GM12891 (cell line): ENCODE measurements around the gene RNF10.
"Not testable (repeated sequence)": the region's sequence is repeated elsewhere in the genome, so short reads cannot be mapped to it uniquely, and the experiment has no call there.

Source experiments
- DNase-seq: peaks from one replicate; pipeline ENCODE4 v3.0.0; 2011; ENCODE audit warnings: low spot score; ENCODE audit not compliant: insufficient read length
- FAIRE-seq: peaks from 2 replicates; lab custom pipeline; 2011; peaks lifted over from hg19 to GRCh38; lab: Jason Lieb, UNC
- PAX5 ChIP-seq: IDR thresholded peaks from 2 replicates; pipeline ENCODE4 v1.6.1; 2011; ENCODE audit warnings: low read length, moderate library complexity, mild to moderate bottlenecking; ENCODE audit not compliant: insufficient read depth, severe bottlenecking
- POLR2A ChIP-seq: IDR thresholded peaks from 2 replicates; pipeline ENCODE4 v1.6.1; 2011; ENCODE audit warnings: low read depth, low read length, control low read depth
- POLR2AphosphoS5 ChIP-seq: IDR thresholded peaks from 2 replicates; pipeline ENCODE4 v1.6.1; 2011; ENCODE audit warnings: low read depth, low read length, control low read depth
- POU2F2 ChIP-seq: IDR thresholded peaks from 2 replicates; pipeline ENCODE4 v1.6.1; 2011; ENCODE audit warnings: low read depth, mild to moderate bottlenecking, control low read depth, low read length, moderate library complexity
- SPI1 ChIP-seq: IDR thresholded peaks from 2 replicates; pipeline ENCODE4 v1.6.1; 2011; ENCODE audit warnings: low read depth, low read length, control low read depth
- TAF1 ChIP-seq: IDR thresholded peaks from 2 replicates; pipeline ENCODE4 v1.6.1; 2011; ENCODE audit warnings: low read depth, low read length, control low read depth

The RNF10 gene

DNA sequence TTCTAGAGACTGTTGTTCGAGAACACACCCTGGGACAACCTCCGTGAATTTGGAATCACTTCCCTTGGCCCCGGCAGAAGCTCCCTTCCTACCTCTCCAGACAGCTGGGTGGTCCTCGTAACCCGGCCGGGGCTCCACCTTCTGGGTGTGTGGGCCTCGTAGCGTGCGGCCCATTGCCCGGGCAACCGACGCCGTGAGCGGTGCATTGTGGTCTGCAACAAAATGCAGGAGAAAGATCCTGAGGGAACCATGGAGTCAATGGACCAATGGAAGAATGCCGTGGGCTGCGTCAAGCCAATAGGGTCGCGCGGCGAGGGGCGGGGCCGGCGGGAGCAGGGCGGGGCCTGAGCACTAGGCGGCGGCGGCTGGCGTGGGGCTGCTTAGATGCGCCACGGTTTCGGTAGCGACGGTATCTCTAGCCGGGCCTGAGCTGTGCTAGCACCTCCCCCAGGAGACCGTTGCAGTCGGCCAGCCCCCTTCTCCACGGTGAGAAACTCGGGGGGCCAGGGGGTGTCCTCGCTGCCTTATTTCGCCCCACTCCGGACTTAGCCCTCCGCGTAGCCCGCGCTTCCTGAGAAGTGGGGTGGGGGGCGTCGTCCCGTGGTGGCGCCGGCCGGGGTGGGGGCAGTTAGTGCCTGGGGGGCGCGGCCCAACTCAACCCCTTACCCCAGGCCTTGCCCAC lies 38.3 kb upstream of the RNF10 start, which contains the start of gene DYNLL1:
DYNLL1 (plus strand) TSS at position 383 of the 682 bp plus-strand sequence. CDS start 309 bp downstream, outside the sequence.
- FAIRE-seq: peak; percentile 95
- peak; percentile 89 for TF ChIP-seq TAF1
- TF ChIP-seq SPI1: no peak
- TF ChIP-seq PAX5: no peak
- peak; percentile 97 for TF ChIP-seq POLR2AphosphoS5
- TF ChIP-seq POLR2A: peak; percentile 96
- peak; percentile 37 for TF ChIP-seq POU2F2
- DNase-seq: peak; percentile 92

DNA sequence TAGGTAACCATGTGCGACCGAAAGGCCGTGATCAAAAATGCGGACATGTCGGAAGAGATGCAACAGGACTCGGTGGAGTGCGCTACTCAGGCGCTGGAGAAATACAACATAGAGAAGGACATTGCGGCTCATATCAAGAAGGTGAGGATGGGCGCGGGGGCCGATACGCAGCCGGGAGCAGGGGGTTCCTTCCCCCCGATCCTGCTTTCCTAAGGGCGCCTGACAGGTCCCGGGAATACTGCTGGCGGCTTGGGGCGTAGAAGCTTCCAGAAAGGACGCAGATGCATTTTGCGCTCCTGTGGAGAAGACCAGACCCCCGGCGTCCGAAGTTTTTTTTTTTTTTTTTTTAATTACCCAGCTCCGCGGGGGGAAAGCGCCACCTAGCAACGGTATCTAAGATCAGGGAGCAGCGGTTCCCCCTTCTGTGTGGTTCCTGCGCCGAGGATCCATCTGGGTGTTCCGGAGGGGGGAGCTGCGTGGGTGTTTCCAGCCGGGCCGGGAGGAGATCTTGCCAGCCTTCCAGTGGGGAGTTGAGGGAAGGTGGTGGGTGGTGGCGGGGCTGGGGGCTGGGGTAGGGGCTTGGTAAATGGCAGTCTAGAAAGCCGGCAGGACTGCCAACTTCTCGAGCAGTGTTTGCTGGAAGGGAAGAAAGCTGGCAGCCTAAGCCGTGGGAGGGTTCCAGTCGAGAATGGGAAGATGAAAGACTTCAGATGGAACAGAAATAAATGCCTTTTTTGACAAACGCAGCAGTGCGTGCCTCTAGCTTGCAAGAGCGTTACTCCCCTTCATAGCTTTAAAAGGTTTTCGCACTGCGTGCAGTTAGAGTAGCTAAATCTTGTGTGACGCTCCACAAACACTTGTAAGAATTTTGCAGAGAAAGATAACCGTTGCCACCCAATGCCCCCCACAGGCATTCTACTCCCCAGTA lies 37.5 kb upstream of the RNF10 start:
- FAIRE-seq (no peak), DNase-seq (peak; percentile 41)
- no peak for TF ChIP-seq POLR2AphosphoS5
- no peak for TF ChIP-seq TAF1
- no peak for TF ChIP-seq POLR2A
- no peak for TF ChIP-seq PAX5
- TF ChIP-seq POU2F2: no peak
- no peak for TF ChIP-seq SPI1

DNA sequence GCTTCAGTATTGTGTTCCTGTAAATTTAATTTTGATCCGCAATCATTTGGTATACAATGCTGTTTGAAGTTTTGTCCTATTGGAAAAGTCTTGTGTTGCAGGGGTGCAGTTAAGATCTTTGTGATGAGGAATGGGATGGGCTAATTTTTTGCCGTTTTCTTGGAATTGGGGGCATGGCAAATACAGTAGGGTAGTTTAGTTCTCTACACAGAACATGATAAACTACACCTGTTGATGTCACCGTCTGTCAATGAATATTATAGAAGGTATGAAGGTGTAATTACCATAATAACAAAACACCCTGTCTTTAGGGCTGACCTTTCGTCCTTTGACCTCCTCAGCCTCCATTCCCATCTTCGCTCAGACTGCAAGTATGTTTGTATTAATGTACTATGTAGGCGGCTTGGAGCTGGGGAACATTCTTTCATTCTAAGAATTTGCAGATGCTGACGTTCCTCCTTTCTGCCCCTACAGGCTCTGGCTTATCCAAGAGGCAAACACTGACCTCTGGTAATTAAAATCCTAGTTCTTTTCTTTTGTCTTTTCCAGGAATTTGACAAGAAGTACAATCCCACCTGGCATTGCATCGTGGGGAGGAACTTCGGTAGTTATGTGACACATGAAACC lies 36.5 kb upstream of the RNF10 start:
- FAIRE-seq (no peak), DNase-seq (no peak)
- TF ChIP-seq POLR2AphosphoS5: no peak
- TF ChIP-seq TAF1: no peak
- no peak for TF ChIP-seq POLR2A
- no peak for TF ChIP-seq POU2F2
- no peak for TF ChIP-seq PAX5
- TF ChIP-seq SPI1: no peak

DNA sequence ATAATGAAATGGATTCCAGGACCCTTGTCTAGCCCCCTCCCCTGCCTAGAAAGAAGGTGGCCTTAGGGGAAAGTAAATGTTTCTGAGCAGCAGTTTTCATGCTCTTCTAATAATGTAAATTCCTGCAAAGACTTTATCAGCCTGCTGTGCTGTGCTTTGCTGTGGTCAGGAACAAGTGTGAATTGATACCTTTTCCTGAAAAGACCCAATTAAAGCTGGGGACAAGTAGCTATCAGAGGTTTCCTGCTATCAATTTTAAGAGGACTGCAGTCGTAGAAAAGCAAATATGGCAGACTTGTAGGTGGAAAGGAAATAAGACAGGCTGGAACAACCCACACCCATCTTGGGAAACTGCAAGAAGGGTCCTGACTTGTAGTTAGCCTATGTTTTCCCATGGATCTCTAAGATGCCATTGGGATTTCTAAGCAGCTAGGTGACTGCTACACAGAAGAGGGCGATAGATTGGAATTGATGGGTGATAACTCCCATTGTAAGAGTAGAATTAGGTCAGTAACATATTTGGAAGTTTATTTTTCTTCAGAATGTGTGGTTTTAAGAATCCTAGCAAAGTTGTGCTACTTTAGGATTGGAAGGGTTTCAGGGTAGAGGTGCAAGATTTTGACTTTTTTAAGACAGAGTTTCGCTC lies 35.2 kb upstream of the RNF10 start:
- no peak for FAIRE-seq
- TF ChIP-seq POLR2AphosphoS5 (0 out of 2 replicates have a peak, but pooled peaks have one; percentile 33), TAF1 (no peak), POLR2A (no peak), SPI1 (no peak)
- no peak for DNase-seq

DNA sequence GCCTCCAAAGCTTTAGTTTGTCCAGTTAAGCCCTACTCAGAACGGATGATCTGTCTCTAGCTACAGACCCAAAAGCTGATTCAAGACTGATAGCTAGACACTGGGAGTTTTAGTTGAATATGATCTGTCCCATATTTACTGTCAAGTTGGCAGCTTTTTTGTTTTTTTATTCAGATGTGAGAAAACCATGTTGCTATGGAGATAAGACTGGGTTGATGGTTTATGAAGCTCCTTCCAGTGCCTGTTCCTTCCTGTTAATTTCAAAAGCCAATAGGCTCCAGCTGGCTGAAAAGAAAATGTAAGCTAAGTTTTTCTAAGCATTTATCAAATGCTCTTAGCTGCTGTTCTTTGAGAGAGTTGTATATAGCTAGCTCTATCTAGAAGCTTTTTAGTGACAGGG lies 33.6 kb upstream of the RNF10 start:
- no peak for DNase-seq
- no peak for TF ChIP-seq TAF1
- no peak for TF ChIP-seq POU2F2
- no peak for TF ChIP-seq POLR2A
- TF ChIP-seq POLR2AphosphoS5: no peak
- no peak for TF ChIP-seq SPI1
- no peak for TF ChIP-seq PAX5
- no peak for FAIRE-seq

DNA sequence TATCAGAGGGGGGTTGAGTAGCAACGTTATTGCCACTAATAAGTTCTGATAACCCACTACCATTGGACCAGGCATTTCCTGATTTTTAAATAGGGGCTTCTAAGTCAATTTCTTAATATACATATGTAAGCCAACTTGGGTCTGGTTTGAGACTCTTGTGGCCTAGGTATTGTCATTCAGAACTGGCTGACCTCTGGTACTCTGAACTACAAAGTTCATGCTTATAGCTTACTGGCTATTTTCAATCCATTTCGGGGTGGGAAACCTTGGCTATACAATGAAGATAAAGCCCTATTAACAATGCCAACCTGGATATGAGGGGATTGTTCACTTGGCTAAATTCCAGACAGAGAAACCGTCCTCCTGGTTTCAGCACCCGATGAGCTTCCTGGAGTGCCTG lies 29.6 kb upstream of the RNF10 start:
- no peak for DNase-seq
- no peak for FAIRE-seq
- TF ChIP-seq POLR2AphosphoS5: no peak
- TF ChIP-seq POU2F2: no peak
- TF ChIP-seq SPI1: no peak
- TF ChIP-seq POLR2A: no peak
- TF ChIP-seq PAX5: no peak
- TF ChIP-seq TAF1: no peak

DNA sequence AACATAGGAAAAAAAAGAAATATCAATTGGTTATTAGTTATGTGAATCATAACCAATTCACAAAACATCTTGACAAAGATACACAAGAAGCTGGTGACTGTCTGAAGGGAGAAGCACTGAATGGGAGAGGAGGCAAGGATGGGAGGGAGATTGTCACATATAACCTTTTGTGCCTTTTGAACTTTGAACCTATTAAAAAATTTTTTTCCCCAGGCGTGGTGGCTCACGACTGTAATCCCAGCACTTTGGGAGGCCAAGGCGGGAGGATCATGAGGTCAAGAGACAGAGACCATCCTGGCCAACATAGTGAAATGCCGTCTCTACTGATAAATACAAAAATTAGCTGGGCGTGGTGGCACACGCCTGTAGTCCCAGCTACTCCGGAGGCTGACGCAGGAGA lies 25.6 kb upstream of the RNF10 start:
- DNase-seq (no peak), FAIRE-seq (no peak)
- TF ChIP-seq POLR2AphosphoS5 (no peak), POLR2A (no peak), SPI1 (no peak), TAF1 (no peak), PAX5 (no peak), POU2F2 (no peak)

DNA sequence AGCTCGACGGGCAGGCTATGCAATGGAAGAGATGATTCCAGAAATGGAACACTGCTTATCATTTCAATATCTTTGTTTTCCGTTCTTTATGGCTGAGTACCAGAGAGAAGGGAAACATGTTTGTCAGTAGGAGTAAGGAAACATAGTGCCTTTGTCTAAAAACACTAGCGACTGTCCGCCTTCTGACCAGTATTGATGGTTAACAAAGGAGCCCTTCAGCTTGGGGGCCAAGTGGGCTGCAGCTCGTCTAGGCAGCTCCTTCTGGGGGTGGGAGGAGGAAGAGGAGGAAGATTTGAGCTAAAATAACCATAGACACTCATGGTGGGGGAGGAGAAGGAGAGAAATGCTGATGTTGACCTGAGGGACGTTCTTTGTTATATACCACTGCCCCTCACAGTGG lies 20.2 kb upstream of the RNF10 start:
- FAIRE-seq (no peak), DNase-seq (no peak)
- TF ChIP-seq TAF1: no peak
- no peak for TF ChIP-seq POLR2A
- TF ChIP-seq SPI1: no peak
- no peak for TF ChIP-seq POLR2AphosphoS5
- TF ChIP-seq POU2F2: no peak
- no peak for TF ChIP-seq PAX5

DNA sequence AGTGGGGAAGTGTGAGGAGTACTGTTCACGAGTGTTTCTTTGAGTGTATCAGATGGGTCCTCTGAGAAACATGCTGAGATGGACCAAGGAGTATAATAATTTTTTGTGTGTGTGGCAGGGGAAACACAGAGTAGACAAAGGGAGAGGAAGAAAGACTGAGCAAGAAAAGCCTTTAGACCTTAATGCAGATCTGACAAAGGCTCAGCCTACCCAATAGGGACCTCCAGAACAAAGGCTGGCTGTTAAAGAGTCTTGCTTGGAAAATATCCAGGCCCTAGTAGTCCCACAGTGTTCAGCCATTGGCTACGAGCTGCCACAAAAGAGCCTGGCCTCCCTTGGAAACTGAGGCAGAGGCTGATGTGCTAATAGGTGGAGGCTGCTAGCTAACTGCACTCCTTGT lies 18.7 kb upstream of the RNF10 start:
- FAIRE-seq (no peak), DNase-seq (no peak)
- TF ChIP-seq POLR2AphosphoS5: no peak
- TF ChIP-seq PAX5: no peak

DNA sequence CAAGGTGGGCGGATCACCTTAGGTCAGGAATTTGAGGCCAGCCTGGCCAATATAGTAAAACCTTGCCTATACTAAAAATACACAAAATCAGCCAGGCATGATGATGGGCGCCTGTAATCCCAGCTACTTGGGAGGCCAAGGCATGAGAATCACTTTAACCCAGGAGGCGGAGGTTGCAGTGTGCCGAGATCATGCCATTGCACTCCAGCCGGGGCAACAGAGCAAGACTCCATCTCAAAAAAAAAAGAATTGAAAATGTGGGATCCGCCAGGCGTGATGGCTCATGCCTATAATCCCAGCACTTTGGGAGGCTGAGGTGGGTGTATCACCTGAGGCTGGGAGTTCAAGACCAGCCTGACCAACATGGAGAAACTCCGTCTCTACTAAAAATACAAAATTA lies 14.8 kb upstream of the RNF10 start:
- DNase-seq, FAIRE-seq: not testable (repeated sequence)
